ENCODE data around the gene PRPF38B. TPM values are rescaled to one million over a fixed set of nuclear protein-coding genes. Genes with fewer than 3 reads are reported as not detected.
"Not testable (repeated sequence)": the region's sequence is repeated elsewhere in the genome, so short reads cannot be mapped to it uniquely, and the experiment has no call there.

The PRPF38B gene
- total RNA-seq, 1 donor: 25.2 TPM

GRCh38 chr1:108695535-108695934 lies 3.4 kb downstream of the PRPF38B start:
- TF ChIP-seq CTCF (IDR thresholded peaks at IDR 0.05; ENCODE audit: insufficient read depth, low read length): no peak
- H3K4me3 ChIP-seq (ENCODE audit: low read depth, low read length): no peak overlapping the region

GRCh38 chr1:108699375-108700332 lies 7.5 kb downstream of the PRPF38B start:
- DNase-seq (ENCODE audit: low read depth): no peak
- no peak for TF ChIP-seq CTCF (IDR thresholded peaks at IDR 0.05; ENCODE audit: insufficient read depth, low read length)
- H3K4me3 ChIP-seq (ENCODE audit: low read depth, low read length): no peak overlapping the region

More at GRCh38 chr1:108695535-108695934, 3.4 kb downstream of the PRPF38B start:
- no peak for DNase-seq (ENCODE audit: low read depth)

- no peak for DNase-seq (ENCODE audit: low read depth)
- H3K4me3 ChIP-seq (ENCODE audit: low read depth, low read length): no peak overlapping the region
- TF ChIP-seq CTCF (IDR thresholded peaks at IDR 0.05; ENCODE audit: insufficient read depth, low read length): no peak
Observed at GRCh38 chr1:108701176-108701849, 9.2 kb downstream of the PRPF38B start.

GRCh38 chr1:108702109-108702508 lies 10.0 kb downstream of the PRPF38B start:
- H3K4me3 ChIP-seq (ENCODE audit: low read depth, low read length): not testable (repeated sequence)

GRCh38 chr1:108703939-108704338 lies 11.8 kb downstream of the PRPF38B start:
- no peak overlapping the region for H3K4me3 ChIP-seq (ENCODE audit: low read depth, low read length)
- TF ChIP-seq CTCF (IDR thresholded peaks at IDR 0.05; ENCODE audit: insufficient read depth, low read length): no peak
- DNase-seq (ENCODE audit: low read depth): no peak

More at GRCh38 chr1:108702109-108702508, 10.0 kb downstream of the PRPF38B start:
- DNase-seq (ENCODE audit: low read depth): not testable (repeated sequence)

- no peak overlapping the region for H3K4me3 ChIP-seq (ENCODE audit: low read depth, low read length)
- DNase-seq (ENCODE audit: low read depth): peak; percentile 82
- no peak for TF ChIP-seq CTCF (IDR thresholded peaks at IDR 0.05; ENCODE audit: insufficient read depth, low read length)
Observed at GRCh38 chr1:108704496-108704895, 12.4 kb downstream of the PRPF38B start.

- H3K4me3 ChIP-seq (ENCODE audit: low read depth, low read length): no peak overlapping the region
- no peak for TF ChIP-seq CTCF (IDR thresholded peaks at IDR 0.05; ENCODE audit: insufficient read depth, low read length)
- DNase-seq (ENCODE audit: low read depth): no peak
Observed at GRCh38 chr1:108706643-108707042, 14.5 kb downstream of the PRPF38B start.
